HG03558 (cell line): ENCODE measurements around the gene CARD10.

Experiments used
- ATAC-seq: cut with Tn5 transposase; IDR thresholded peaks from one replicate; pipeline ENCODE4 v1.9.1; 2021; ENCODE audit warnings: moderate number of reproducible peaks; ENCODE audit not compliant: unreplicated experiment; ENCODE audit errors: extremely low read depth

CARD10 gene

DNA sequence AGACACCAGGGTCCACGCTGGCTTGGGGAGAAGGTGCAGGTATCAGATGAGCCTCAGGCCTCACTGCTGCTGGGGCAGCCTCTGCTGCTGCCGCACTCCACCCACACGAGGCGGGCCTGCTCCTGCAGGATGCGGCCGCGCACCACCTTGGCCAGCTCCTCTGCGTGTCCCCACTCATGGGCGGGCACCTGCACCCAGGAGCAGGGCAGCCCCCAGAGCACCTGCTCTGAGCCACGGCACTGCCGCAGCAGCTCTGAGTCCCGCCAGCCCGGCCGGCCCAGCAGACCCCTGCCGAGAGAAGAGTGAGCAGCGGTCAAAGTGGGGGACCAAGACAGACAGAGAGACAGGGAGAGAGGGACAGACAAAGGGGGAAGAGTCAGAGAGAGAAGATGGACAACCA is 28.1 kb downstream of the CARD10 start:
- ATAC-seq, result no peak

- no peak for ATAC-seq
Observed at GRCh38 chr22:37489983-37490382, 29.2 kb downstream of the CARD10 start.

GRCh38 chr22:37488337-37489135 is 30.7 kb downstream of the CARD10 start:
- ATAC-seq, result no peak

GRCh38 chr22:37487571-37487970 is 31.6 kb downstream of the CARD10 start:
- no peak for ATAC-seq

DNA sequence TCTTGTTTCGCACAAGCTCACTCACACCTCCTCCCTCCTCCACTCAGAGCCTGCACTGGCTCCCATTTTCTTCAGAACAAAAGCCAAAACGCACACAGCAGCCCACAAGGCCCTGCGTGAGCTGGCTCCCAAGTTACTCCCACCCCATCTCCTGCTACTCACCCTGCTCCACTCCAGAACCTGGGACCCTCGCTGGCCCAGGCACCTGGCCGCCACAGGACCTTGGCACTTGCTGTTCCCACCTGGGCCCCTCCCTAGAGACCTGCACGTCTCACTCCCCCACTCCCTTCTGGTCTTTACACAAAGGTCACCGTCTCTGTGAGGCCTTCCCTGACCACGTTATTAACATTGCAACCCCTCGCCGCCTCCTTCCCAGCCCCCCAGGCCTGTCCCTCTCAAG is 32.1 kb downstream of the CARD10 start:
- no peak for ATAC-seq

DNA sequence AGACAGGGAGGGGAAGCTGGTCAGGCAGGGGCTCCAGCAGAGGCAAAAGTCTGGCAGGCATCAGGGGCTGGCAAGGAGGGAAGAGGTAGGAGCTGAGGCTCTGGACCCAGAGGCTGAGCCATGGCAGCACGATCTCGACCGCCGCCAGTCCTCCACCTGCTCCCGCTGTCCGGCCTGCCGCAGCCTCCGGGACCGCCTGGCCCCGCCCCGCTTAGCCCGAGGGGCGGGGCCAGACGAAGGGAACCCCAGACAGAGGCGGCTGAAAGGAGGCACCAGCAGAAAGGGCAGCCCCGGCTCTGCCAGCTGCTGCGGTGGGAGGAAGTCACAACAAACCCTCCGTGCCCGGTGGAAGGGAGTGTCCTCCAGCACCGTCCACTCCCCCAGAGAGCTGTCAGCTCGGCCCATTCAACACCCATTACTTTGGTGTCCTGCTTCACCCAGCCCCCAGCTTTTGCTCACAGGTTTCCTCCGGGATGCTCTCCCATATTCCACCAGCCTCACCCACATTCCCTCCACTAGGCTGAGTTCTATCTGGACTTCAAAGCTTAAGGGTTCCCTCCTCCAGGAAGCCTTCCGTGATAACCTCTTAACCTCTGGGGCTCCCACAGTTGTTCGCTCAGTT is 32.9 kb downstream of the CARD10 start, which contains the start of gene MFNG:
MFNG (minus strand) TSS at position 161 of the 622 bp plus-strand sequence. CDS start 207 bp downstream, outside the sequence.
- ATAC-seq, result no peak

DNA sequence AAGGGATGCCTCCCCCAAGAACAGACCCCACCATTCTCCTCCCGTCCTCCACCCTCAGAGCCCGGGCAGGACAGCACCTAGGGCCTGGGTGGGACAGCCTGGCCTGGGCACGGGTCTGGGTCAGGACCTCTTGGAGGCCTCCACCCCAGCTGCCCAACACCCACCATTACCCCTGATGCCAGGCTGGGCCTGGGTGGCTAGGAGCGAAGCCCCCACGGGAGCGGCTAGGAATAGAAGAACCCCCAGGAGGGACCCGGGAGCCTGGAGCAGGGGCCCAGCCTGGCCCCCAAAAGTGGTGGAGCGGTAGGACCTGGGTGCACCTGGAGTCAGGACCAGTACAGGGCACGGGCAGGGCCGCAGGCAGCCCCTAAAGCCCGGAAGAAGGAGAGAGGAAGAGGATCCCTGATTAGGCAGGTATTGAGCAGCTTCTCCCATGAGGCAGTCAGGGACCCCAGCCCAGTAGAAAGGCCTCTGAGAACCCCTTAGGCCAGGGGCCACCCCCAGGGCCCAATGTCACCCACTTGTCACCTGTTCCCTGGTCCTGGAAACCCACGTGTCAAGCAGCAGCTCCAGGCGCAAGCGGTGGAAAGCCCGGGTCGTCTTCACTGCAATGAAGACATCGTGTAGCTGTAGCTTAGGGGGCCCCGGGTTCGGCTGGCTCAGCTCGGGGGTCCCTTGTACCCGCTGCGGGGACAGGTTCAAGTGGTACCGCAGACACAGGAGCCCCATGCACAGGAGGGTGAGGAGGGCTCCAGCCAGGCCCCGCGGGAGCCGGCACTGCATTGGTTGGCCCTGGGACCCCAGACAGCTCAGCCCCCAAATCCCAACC is 33.6 kb downstream of the CARD10 start:
- no peak for ATAC-seq

DNA sequence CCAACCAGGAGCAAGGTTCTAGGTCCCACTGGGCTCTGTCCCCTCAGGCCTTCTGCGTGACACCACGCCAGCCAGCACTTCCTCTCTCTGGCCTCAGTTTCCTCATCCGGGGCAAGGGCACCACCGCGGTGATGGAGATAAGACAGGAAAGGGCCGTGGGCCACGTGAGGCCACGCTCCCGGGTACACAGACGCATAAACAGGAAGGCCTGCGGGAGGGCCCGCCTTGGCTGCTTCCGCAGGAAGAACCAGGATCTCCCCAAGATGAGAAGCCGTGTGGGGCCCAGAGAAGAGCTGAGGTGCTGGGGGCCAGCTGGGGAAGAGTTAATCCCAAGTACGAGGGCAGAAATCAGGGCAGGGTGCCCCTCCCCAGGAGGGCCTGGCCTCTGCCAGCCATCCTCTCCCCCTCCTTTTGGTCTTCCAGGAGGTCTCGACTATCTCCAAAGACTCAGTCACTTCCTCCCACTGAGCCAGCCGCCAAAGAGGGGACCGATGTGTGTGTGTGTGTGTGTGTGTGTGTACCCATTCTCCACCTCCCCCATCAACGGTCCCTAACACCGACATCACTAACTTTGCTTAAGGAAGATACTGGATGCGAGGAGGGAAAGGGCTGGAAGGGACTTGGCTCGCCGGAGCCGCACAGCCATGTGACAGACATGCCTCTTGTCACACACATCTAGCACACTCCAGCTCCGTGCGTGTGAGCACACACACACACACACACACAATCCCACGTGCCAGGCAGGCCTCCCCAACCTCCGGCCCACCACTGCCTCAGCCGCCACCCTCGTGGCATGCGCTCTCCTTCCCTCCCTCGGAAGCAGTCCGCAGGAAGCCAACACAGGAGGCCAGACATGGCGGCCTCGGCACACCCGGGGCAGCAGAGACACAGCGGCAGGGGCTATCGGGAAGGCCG is 34.5 kb downstream of the CARD10 start:
- no peak for ATAC-seq

DNA sequence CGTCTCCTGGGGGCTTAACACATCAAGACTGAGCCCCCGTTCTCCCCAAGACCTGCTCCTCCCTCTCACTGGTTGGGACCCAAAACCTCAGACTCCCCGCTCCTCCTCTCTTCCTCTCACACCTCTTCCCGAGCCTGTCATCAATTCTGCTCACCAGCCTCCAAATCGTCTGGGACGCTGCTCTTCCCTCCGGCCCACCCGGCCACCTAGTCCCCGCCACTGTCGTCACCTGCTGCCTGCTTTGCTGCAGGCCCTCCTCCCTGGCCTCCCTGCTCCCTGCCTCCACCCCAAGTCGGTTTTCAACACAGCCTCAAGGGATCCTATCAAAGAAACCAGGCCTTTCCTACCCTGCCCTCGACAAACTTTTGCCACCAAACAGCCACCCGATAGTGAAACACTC is 36.2 kb downstream of the CARD10 start:
- ATAC-seq, result no peak

GRCh38 chr22:37482244-37482643 is 37.0 kb downstream of the CARD10 start:
- ATAC-seq, result no peak

DNA sequence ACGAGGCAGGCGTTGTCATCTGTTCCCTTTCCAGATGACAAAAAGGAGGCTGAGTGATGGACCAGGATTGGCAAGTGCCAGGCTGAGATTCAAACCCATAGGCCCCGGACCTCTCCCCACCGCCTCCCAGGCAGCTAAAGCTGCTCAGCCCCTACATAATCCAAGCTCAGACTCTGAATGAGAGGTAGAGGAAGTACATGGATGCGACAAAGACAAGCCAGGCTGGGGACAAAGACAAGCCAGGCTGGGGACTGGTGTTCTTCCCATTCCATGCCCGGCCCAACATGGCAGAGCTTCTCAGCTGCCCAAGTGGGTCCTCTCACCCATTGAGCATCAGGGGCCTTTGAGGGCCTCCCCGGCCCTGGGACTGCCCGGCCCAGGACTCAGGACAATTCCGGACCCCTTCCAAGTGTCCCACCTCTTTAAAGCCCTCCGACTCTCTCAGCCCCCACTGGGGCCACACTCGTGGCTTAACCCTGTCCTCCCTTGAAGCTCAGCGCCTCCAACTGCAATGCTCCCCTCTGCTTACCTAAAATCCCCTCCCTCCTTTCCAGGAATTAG is 37.8 kb downstream of the CARD10 start:
- no peak for ATAC-seq

DNA sequence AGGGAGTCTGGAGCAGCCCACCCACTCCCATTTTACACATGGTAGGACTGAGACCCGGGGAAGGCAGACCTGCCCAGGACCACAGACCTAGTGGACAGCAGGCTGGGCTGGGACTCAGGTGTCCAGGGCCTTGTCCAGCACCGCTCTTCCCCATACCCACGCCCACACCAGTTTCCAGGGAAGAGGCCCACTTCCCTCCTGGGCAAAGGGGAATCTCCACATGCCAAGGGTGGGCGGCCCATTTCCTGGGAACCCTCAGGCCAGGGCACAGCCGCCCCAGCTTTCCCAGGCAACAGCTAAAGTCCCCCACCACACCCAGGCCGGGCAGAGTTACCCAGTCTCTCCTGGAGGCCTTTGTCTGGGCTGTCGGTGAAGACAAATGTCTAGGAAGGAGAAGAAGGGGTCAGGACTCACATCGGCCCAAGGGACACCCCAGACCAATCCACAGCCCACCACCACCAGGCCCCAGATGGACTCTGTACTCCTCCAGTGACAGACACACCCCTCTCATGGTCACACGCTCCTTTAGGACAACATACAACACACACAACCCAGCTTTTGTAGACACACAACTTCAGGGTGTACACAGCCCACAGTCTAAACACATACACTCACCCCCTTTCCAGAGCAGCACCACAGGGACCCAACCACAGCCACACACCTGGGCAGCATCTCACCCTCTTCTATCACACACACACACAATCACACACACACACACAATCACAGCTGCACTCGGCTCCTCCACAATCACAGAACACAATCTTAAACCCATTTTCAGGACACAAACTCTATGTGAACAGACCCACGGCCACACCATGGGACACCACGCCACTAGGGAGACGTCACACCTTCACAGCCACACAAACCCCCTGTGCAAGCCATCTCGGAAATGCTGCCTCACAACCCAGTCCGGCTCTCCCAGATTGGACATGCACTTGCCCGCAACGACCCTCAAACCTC is 38.5 kb downstream of the CARD10 start:
- ATAC-seq, result no peak

GRCh38 chr22:37479196-37479595 is 40.0 kb downstream of the CARD10 start:
- no peak for ATAC-seq

DNA sequence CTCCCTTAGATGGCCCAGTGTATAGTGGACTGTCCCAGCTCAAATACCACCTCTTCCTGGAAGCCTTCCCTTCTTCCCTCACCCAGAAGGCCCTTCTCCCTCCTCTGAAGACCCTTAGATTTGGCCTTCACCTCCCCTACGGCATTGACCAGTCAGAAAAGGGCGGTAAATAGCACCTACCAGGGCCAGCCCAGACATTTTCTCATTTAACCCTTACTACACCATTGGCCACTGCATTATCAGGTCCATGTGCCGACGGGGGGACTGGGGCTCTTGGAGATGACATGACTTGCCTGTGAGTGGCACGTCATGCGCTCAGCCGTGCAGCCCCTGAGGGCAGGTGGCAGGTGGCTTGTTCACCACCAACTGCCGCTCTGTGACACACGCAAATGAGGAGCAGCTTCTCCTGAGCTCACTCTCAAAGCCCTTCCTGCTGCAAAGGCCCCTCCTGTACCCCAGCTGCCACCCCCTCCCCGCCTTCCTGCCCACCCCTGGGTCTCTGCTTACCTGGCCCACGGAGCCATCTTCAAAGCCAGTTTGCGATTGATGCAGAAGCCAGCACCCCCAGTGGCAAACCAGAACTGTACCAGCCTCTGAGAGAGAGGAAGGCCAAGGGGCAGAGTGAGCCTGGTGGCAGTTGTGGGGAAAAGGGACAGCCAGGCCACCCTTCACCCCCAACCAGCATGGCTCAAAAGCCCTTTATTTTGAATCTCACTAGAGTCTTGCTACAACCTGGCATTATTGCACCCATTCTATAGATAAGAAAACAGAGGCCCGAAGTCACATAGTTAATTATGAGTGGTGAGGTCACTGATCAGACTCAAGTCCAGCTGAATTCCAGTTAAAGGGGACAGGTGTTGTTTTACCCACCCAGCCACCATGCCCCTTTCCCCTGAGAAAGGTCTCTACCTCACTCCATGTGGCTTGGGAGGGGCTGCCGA is 42.6 kb downstream of the CARD10 start:
- no peak for ATAC-seq

DNA sequence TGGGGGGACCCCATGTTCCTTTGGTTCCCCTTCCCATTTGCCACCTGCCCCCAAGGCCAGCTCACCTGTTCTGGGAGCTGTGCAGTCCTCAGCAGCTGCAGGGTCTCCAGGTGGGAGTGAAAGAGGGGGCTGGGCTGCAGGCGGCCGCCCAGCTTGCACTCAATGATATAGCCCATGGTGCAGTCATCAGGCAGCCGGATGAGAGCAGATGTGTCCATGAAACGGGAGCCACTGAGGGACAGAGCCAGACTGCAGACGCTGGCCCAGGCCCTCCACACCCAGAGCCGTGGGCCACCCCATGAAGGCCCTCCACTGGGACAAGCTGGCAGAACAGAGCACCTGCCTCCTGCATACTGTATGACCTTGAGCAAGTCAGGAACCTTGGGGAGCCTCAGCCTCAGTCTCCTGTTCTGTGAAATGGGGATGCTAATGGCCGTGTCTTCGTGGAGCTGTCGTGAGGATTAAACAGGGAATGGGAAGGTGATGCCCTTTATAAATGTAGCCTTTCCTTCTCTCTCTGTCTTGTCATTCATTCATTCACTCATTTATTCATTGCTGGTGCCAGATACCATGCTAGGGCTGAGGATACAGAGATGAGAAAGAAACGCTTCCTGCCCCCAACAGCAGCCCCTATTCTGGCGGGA is 44.6 kb downstream of the CARD10 start:
- ATAC-seq, result no peak

GRCh38 chr22:37473437-37473946 is 45.7 kb downstream of the CARD10 start:
- no peak for ATAC-seq
